Measurements from ENCODE around the gene DNAH14. TPM values are rescaled to one million over a fixed set of nuclear protein-coding genes. Genes with fewer than 3 reads are reported as not detected.

Gene DNAH14
- total and polyA plus RNA-seq, 2 of the 8 experiments (the other 6 are each of a cell fraction or from before 2014, with no cell fraction given) = 8.4 to 40.7 TPM

- TF ChIP-seq MAFK (IDR thresholded peaks at IDR 0.05; ENCODE audit: low read depth, low read length) (no peak), SAP30 (IDR thresholded peaks at IDR 0.05; ENCODE audit: insufficient read depth, insufficient replicate concordance, low read length) (no peak), SIX5 (IDR thresholded peaks at IDR 0.05; ENCODE audit: low read depth, low read length) (no peak)
Measured at GRCh38 chr1:225400968-225401367, 471.5 kb downstream of the DNAH14 start (continued).

Data from H1 (cell line).